ENCODE data around the gene SCEL. TPM values are rescaled to one million over a fixed set of nuclear protein-coding genes. Genes with fewer than 3 reads are reported as not detected.

The SCEL gene
- total and polyA plus RNA-seq, 2 donors (not counting 3 experiments of a cell fraction or from before 2014, with no cell fraction given) = not detected

GRCh38 chr13:77580748-77581147 is 45.2 kb downstream of the SCEL start:
- Histone ChIP-seq H2AFZ (ENCODE audit: low read depth, low read length) (no peak overlapping the region), H3K9me1 (replicated peaks; ENCODE audit: control insufficient read depth, extremely low read depth, insufficient read depth, low read length) (no peaks in the 10 kb centered on the region), H3K79me2 (ENCODE audit: control insufficient read depth, insufficient read depth, low read length) (no peaks in the 10 kb centered on the region), H3K4me2 (ENCODE audit: insufficient read depth, low read length) (no peak overlapping the region), H4K20me1 (replicated peaks; ENCODE audit: control insufficient read depth, extremely low read depth, insufficient read depth, low read length) (no peaks in the 10 kb centered on the region), H3K27me3 (ENCODE audit: control insufficient read depth in 2 of 2, insufficient read depth in 2 of 2, low read length in 2 of 2) (no peaks in the 10 kb centered on the region), H3K27ac (ENCODE audit: insufficient read depth, low read depth, low read length) (no peak overlapping the region), H3K4me3 (replicated peaks in 1 of 3; ENCODE audit: insufficient read depth in 1 of 3, low read depth in 1 of 3, low read length in 3 of 3) (no peak overlapping the region), H3K36me3 (ENCODE audit: control insufficient read depth in 2 of 2, extremely low read depth in 1 of 2, insufficient read depth in 2 of 2, low read length in 2 of 2) (no peaks in the 10 kb centered on the region), H3K9ac (replicated peaks; ENCODE audit: extremely low read depth, insufficient read depth, low read length) (no peak overlapping the region), H3K4me1 (ENCODE audit: control insufficient read depth, extremely low read depth, insufficient read depth, low read length) (no peaks in the 10 kb centered on the region), H3K9me3 (replicated peaks; ENCODE audit: control insufficient read depth, insufficient read depth, low read length) (no peaks in the 10 kb centered on the region)
- TF ChIP-seq GATA2 (IDR thresholded peaks at IDR 0.05; ENCODE audit: insufficient read depth, insufficient read length, low read depth, low read length) = no peak
- POLR2A ChIA-PET = no interaction called here
- DNase-seq (ENCODE audit: low read depth, low spot score) = no peak
- no peak for FAIRE-seq
- dilution Hi-C loops (cut with MboI; ENCODE audit: extremely low pct_ligation_motif_present, low sequenced_read_pairs) = no loop called here
- intact Hi-C loops (cut with micrococcal nuclease) = no loop called here
- CTCF ChIA-PET = interaction anchor here (1.1 to 2.2 kb wide), 2 partner anchors 10 to 13 kb away, joined by 3 to 4 read pairs; no protein-coding TSS in a partner anchor
- BruUV-seq (replicated peaks) = no TSS peak

- ChIA-PET POLR2A (no interaction called here), CTCF (interaction anchor here (1.1 to 2.0 kb wide), 3 partner anchors 9 to 105 kb away, joined by 4 to 11 read pairs (median 10); no protein-coding TSS in a partner anchor)
- Histone ChIP-seq H3K4me2 (ENCODE audit: insufficient read depth, low read length) (no peak overlapping the region), H3K79me2 (ENCODE audit: control insufficient read depth, insufficient read depth, low read length) (no peaks in the 10 kb centered on the region), H3K9ac (replicated peaks; ENCODE audit: extremely low read depth, insufficient read depth, low read length) (no peak overlapping the region), H3K27me3 (ENCODE audit: control insufficient read depth in 2 of 2, insufficient read depth in 2 of 2, low read length in 2 of 2) (no peaks in the 10 kb centered on the region), H3K36me3 (ENCODE audit: control insufficient read depth in 2 of 2, extremely low read depth in 1 of 2, insufficient read depth in 2 of 2, low read length in 2 of 2) (no peaks in the 10 kb centered on the region), H4K20me1 (replicated peaks; ENCODE audit: control insufficient read depth, extremely low read depth, insufficient read depth, low read length) (no peaks in the 10 kb centered on the region), H3K4me3 (replicated peaks in 1 of 3; ENCODE audit: insufficient read depth in 1 of 3, low read depth in 1 of 3, low read length in 3 of 3) (no peak overlapping the region), H3K9me1 (replicated peaks; ENCODE audit: control insufficient read depth, extremely low read depth, insufficient read depth, low read length) (no peaks in the 10 kb centered on the region), H3K9me3 (replicated peaks; ENCODE audit: control insufficient read depth, insufficient read depth, low read length) (no peaks in the 10 kb centered on the region), H3K27ac (ENCODE audit: insufficient read depth, low read depth, low read length) (no peak overlapping the region), H3K4me1 (ENCODE audit: control insufficient read depth, extremely low read depth, insufficient read depth, low read length) (no peaks in the 10 kb centered on the region), H2AFZ (ENCODE audit: low read depth, low read length) (no peak overlapping the region)
- dilution Hi-C loops (cut with MboI; ENCODE audit: extremely low pct_ligation_motif_present, low sequenced_read_pairs) (no loop called here), intact Hi-C loops (cut with micrococcal nuclease) (no loop called here)
- no peak for FAIRE-seq
- TF ChIP-seq CTCF (IDR thresholded peaks at IDR 0.05; ENCODE audit: extremely low read depth in 1 of 2, insufficient read depth in 1 of 2, low read depth in 1 of 2, low read length in 2 of 2) = no peak
- TF ChIP-seq EZH2 (IDR thresholded peaks at IDR 0.05; ENCODE audit: borderline replicate concordance, low read depth, low read length, severe bottlenecking) = no peak
- TF ChIP-seq POLR2AphosphoS5 (IDR thresholded peaks at IDR 0.05; ENCODE audit: insufficient read depth, low read depth, low read length) = no peak
- no peak for TF ChIP-seq POLR2A (IDR thresholded peaks at IDR 0.05; ENCODE audit: low read depth, low read length)
- no peak for TF ChIP-seq MAX (IDR thresholded peaks at IDR 0.05; ENCODE audit: insufficient read depth, insufficient read length)
- no peak for TF ChIP-seq MYC (IDR thresholded peaks at IDR 0.05; ENCODE audit: low read depth, low read length)
- TF ChIP-seq FOS (IDR thresholded peaks at IDR 0.05; ENCODE audit: borderline replicate concordance, insufficient read depth, low read length) = no peak
- TF ChIP-seq JUN (IDR thresholded peaks at IDR 0.05; ENCODE audit: borderline replicate concordance, insufficient read depth, insufficient read length, low read depth) = no peak
- TF ChIP-seq GATA2 (IDR thresholded peaks at IDR 0.05; ENCODE audit: insufficient read depth, insufficient read length, low read depth, low read length) = no peak
- no peak for DNase-seq (ENCODE audit: low read depth, low spot score)
- BruUV-seq (replicated peaks) = no TSS peak
Observed at GRCh38 chr13:77583581-77583980, 48.1 kb downstream of the SCEL start.

All from endothelial cell of umbilical vein (primary cell).